Amniotic stem cell (primary cell): ENCODE measurements around the gene GNB3.

Source experiments
- DNase-seq: peaks from one replicate; lab custom pipeline; 2025; lab: John Stamatoyannopoulos, UW

The GNB3 gene

DNA sequence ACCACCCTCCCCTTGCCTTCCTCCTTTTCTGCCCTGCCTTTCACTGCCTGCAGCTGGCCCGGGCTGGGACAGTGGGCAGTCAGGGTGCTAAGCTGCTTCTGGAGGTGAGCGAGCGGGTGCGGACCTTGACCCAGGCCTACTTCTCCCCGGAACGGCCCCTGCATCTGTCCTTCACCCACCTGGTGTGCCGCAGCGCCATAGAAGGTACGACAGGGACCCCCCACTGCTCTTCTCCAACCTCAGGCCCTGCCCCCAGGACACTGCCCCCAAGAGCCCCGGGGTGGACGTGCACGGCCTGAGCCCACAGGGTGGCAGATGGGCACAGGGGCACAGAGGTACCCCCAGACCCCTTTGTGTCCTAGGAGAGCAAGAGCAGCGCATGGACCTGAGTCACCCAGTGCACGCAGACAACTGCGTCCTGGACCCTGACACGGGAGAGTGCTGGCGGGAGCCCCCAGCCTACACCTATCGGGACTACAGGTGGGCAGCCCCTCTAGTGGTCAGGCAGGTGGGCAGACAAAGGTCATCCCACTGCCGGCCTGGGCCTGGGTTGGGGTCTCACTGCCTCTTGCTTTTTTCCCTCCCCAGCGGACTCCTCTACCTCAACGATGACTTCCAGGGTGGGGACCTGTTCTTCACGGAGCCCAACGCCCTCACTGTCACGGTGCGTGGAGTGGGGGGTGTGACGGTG is 3.2 kb upstream of the GNB3 start:
- DNase-seq = no peak

DNA sequence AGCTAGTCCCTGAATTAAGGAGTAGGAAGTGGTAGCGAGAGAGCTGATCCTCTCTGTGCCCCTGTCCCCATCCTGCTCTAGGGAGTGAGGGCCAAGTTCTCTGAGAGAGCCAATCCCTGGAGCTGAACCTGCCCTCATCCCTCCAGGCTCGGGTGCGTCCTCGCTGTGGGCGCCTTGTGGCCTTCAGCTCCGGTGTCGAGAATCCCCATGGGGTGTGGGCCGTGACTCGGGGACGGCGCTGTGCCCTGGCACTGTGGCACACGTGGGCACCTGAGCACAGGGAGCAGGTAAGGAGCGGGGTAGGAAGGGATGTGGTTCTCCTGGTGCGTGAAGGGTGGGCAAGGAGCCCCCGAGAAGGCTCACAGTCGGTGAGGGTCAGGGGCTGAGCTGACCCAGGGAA is 1.9 kb upstream of the GNB3 start:
- DNase-seq = no peak

DNA sequence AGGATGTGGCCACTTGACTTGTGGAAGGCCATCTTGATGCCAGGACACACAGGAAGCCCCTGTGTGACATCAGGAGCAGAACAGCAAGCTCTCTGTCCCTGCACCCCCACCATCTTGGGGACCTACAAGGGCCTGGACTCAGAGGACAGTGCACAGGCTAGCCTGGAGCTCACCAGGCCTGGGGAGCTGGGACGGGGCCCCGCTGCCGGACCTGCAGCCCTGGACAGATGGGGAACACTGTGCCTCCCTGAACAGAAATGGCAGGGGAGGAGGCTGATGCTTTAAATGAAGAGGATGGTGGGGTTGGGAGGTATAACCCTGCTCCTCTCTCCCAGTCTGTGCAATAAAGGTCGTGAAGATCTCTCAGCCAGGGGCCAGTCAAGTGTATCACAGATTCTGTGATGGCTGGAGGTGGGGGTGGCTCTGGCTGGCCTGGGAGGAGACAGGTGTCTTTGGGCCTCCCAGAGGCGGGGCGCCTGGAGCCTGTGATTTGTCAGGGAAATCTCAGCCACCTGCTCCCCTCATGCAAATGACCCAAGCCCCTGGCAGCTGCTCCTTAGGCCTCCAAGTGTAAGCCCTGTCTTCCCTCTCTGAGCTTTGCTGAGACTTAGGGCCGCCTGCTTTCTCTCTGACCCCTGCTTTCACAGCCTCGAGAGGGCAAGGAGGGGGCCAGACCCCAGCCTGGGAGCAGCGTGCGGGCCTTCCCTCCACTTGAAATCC is 1.1 kb upstream of the GNB3 start:
- no peak for DNase-seq

DNA sequence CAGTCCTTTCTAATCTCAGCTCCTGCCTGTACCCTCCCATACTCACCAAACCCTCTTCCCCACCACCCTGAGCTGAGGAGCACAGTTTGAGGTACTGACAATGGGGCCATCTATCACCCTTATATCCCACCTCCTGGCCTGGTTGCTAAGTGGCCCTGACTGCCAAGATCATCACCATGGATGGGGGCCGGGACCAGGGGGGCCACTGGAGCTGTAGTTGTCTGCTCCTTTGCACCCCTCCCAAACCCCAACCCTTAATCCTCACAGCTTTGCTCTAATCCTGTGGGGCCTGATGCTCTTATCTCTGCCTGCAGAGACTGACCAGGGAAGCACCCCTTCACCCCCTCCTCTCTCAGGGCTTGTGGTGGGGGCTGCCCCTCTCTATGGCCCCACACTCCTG is 395 bp upstream of the GNB3 start:
- DNase-seq = no peak

DNA sequence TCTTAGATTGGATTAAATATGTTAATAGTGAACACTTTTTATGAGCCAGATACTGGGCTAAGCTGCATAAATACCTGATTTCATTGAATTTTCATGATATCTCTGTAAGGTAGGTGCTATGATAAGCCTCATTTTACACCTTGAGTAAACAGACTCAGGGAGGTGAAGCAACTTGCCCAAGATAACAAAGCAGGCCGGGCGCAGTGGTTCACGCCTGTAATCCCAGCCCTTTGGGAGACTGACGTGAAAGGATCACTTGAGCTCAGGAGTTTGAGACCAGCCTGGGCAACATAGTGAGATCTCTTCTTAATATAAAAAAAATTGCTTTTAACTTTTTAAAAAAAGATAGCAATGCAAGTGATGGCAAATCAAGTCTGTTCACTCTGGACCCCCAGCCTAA is 1.4 kb downstream of the GNB3 start:
- no peak for DNase-seq

DNA sequence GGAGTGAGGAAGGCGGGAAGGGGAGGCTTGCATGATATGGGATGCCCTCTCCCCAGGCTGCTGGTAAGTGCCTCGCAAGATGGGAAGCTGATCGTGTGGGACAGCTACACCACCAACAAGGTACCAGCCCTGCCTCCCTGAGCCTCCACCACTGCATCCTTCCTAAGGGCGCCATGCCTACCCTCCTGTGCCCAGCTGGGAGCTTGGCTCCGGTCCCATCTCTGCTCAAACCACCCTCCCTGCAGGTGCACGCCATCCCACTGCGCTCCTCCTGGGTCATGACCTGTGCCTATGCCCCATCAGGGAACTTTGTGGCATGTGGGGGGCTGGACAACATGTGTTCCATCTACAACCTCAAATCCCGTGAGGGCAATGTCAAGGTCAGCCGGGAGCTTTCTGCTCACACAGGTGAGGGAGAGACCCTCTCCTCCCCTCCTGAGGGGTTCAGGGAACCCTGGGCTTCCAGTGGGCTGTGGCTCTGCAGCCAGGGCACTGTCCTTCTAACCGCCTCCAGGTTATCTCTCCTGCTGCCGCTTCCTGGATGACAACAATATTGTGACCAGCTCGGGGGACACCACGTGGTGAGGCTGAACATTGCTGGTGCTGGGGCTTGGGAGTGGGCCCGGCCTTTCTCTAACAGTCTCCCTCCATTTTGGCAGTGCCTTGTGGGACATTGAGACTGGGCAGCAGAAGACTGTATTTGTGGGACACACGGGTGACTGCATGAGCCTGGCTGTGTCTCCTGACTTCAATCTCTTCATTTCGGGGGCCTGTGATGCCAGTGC is 2.6 kb downstream of the GNB3 start:
- no peak for DNase-seq

DNA sequence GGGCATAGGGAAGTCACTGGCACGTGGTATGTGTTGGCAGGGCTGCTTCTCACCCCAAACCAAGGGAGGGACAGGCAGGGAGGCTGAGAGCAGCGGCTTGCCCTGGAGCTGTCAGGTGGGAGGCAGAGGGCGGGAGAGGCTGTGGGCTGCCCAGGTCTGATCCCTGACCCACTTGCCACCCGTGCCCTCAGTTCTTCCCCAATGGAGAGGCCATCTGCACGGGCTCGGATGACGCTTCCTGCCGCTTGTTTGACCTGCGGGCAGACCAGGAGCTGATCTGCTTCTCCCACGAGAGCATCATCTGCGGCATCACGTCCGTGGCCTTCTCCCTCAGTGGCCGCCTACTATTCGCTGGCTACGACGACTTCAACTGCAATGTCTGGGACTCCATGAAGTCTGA is 4.7 kb downstream of the GNB3 start:
- DNase-seq = no peak

DNA sequence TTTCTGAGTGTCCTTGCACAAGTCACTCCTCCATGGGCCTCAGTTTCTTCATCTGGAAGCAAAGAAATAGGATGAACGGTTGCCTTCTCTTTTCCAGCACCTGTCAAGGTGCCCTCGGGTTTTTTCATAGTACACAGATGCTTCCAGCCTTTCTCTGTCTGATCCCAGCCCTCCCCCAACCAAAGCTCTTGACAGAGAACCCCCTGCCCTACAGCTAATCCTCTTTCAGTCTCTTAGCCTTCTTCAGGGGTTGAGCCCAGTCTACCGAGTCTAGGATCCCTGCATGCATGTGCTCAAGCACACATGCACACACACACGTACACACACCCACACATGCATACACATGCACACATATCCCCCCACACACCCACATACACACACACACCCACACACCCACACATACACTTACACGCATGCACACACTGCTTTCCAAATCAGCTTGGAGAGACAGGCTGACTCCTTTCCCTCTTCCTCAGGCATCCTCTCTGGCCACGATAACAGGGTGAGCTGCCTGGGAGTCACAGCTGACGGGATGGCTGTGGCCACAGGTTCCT is 5.7 kb downstream of the GNB3 start:
- no peak for DNase-seq

DNA sequence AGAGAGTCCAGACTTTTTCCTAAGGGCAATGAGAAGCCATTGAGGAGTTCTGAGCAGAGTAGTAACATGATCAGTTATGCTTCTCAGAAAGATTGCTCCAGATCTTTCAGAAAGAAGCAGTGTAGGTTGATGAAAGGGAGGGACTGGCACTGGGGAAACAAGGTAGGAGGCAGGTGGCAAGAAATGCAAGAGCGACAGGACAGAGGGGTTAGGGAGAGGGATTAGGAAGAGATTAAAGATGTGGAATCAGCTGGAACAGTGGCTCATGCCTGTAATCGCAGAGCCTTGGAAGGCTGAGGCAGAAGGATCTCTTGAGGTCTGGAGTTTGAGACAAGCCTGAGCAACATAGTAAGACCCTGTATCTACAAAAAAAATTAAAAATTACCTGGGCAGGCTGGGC is 7.0 kb downstream of the GNB3 start:
- no peak for DNase-seq

DNA sequence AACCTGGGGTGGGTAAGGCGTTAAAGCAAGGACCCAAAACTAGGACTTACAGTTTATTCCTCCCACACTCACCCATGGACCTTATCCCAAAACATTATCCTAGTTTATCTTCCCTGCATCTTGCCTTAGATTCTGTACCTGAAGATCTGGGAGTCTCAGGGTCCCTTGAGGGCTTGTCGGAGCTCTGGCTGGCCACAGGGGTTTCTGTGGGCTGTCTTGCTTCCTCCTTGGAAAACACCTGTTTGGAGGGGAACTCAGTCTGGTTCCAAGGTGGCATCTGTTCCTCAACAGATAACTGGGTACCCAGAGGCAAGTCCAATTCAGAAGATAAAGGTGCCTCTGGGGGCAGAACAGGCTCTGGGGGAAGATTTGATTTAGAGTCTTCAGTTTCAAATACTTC is 8.7 kb downstream of the GNB3 start:
- DNase-seq = no peak

DNA sequence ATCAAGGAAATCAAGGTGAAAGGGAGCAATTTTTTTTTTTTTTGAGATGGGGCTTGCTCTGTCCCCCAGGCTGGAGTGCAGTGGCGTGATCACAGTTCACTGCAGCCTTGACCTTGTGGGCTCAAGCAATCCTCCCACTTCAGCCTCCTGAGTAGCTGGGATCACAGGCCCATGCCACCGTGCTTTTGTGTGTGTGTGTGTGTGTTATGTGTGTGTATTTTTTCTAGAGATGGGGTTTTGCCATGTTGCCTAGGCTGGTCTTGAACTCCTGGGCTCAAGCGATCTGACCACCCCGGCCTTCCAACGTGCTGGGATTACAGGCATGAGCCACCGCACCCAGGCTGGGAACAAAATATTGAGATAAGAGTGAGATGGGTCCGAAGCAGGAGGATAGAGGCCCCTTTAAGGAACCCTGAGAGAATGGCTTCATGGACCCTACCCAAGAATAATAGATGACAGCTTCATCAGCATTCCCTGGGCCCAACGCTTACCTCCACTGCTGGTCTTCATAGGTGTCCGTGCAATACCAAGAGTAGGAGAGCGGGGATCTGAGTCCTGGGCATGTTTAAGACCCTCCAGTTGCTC is 9.3 kb downstream of the GNB3 start:
- no peak for DNase-seq

DNA sequence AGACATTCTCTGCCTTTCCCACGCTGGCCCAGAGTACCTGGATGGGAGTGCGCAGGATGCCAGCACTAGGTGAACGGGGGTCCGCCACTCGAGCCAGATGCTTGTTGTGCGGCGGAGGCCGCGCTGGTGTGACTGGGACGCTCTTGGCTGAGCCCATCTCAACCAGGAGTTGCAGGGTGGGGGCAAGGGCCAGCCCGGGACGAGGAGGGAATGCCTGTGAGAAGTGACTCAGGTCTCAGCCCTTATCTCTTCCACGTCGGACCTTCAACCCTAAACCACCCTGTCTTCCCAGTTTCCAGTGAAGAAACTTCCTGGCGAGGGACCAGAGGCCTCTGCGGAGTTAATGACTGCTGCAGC is 10.0 kb downstream of the GNB3 start:
- DNase-seq = no peak

DNA sequence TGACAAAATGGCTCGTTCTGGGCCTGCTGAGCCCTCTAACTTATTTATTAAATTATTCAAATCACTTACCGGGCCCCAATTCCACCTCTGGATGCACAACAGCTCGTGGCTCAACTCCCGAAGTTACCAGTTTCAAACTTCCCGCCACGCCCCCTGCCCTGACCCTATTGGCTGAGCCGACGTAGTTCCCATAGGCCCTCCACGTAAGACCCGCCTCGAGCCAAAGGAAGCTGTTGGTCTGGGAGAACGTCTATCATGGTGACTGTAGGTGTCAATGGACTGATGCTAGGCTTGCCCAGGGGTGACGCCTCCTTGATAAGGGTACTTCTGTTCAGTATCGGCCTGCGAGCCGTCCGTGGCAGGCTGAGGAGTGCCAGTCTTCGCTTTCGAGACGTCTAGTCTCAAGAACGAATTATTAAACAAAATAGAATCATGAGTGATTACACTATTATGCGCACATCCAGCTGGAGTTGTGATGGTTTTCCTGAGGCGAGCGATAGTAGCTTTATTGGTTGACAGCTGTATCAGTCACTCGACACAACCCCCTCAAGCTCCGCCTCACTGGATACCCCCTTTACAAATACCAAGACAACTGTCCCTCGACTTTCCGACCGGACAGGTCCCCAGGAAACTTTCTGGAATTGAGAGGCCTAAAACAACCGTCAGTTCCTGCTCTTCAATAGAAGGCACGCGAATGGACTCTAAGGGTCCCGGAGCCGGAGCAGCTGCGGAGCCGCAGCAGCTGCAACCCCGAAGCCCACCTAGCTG is 10.6 kb downstream of the GNB3 start, which contains the start of gene CDCA3:
TSS of gene CDCA3 (minus strand) at position 134 of the 768 bp plus-strand sequence. CDS start 334 bp downstream, outside the sequence.
- DNase-seq = peak; percentile 94

DNA sequence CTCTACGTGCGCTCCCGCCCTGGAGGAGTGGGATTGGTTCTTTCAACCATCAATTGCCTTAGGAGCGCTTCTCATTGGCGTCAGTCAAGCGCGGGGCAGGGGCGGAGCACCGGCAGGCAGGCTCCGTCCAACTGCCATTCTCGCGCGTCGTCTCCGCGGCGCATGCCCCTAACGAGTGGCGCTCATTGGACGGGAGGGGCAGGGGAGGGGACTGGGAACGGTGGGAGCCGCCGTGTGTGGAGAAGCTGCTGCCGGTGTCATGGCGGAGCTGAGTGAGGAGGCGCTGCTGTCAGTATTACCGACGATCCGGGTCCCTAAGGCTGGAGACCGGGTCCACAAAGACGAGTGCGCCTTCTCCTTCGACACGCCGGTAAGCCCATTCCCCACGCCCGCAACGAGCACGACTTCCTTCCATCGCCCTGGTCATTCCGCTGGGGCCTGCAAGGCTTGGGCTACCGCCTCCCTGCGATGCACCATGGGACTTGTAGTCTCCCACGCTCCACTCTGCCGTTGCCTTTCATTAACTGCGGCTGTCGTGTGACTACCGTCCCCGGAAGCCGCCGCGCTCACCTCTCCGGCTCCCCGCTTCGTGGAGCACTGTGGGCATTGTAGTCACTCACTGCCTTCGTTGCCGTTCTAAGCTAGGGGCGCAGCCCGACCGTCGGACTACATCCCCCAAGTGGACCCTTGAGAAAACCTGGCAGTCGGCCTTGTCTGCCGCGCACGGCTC is 11.4 kb downstream of the GNB3 start, which contains the start of gene USP5:
TSS of gene USP5 (plus strand) at position 230 of the 730 bp plus-strand sequence. CDS start at position 260, 30 bp downstream.
- peak; percentile 98 for DNase-seq

DNA sequence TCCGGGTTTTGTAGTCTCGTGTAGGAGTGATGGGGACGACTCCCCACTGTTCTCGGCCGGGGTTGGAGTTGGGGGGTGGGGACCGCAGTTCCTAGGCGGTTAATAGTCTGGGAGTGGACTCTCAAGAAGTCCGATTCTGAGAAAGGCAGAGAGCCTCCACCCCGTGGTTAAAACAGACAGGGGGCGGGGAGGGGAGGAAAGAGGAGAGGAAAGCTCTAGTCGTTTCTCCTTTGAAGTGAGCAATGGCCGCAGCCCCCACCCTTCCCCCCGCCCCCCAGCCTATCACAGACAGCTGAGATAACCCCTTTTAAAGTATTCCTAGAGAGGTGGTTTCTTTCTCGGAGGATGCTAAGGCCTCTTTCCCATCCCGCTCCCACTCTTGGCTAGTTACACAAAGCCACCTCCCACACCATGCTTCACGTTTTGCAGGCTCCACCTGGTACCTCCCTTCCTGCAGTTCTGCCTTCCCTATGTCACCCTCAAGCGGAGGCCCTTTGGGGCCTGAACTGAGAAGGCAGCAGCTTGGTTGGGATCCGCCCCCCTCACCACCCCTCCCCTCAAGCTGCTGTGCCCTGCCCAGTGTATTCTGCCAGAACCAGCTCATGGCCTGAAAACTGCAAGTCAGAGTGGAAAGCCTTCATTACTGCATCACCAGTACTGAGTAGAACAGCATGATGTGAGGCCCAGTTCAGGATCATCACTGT is 12.1 kb downstream of the GNB3 start:
- DNase-seq = no peak

DNA sequence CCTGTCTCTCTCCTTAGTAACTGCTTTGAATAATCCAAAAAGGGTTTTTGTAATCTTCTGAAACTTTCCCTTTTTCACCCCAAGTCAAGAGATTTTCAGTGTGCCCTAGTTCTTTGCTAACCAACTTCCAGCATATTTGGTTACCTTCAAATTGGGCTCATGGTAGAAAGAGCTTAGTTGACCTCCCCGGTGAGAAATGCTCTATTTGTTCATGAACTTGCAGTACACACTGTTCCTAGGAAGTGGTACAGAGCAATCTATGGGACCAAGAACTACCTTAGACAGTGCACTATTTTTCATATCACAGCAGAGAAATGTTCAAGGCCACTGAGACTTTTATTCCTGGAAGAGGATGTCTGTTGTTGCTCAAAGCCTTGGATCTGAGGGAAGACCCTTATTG is 12.9 kb downstream of the GNB3 start:
- no peak for DNase-seq

DNA sequence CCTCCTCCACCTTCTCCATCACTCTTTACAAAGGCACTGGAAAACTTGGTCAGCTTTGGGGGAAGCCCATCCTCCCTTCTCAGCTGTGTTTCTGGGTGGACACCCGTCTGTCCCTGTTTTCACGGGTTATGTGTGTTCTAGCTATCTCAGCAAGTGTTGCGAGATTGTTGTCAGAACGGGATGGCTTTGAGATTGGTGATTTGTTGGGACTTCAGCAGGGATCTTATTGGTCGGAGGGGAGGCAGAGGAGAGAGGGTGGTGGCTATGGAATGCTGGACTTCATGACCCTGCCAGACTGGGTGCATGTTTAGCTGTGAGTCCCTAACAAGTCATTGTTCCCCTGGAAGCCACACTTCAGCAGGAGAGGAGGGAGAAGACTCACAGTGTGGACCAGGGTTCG is 13.3 kb downstream of the GNB3 start:
- DNase-seq = no peak

DNA sequence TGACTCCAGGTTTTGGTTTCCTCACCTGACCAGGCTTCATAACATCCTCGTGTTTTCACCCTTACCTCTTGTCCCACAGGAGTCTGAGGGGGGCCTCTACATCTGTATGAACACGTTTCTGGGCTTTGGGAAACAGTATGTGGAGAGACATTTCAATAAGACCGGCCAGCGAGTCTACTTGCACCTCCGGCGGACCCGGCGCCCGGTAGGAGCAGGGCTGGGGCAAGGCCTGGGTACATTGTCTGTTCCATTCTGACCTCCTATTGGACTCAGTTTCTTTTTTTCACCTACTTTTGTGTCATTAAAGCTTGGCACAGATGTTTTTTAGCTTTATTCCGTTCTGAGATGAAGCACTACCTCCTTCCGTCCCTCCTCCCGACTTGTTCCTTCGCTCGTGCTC is 14.6 kb downstream of the GNB3 start:
- DNase-seq = no peak

DNA sequence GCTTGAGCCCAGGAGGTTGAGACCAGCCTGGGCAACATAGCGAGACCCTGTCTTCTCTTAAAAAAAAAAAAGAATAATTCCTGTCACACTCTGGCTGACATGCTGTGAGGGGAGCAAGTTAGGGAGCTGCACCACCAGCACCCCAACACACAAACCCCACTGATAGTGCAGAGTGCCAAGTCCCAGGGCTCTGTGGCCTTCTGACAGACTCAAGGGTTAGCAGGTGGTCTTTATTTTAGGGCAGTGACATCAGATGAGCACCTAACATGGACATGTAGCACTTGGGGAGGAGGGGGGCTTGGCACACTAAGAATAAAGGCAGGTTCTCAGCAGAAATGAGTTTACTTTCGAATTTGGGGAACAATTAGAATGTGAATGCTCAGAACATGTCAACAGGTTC is 18.1 kb downstream of the GNB3 start:
- no peak for DNase-seq

DNA sequence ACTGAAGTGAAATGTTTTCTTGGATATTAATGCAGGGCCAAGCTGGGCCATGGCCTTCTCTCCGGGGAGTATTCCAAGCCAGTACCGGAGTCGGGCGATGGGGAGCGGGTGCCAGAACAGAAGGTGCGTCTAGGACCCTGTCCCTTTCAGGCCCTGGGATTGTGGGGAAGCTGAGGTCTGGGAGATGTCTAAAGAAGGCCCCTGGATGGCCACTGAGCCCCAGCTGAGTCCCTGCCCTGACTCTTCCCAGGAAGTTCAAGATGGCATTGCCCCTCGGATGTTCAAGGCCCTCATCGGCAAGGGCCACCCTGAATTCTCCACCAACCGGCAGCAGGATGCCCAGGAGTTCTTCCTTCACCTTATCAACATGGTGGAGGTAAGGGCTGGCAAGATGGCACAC is 19.4 kb downstream of the GNB3 start:
- no peak for DNase-seq
